Activated CD4-positive, alpha-beta T cell treated with anti-CD3 and anti-CD28 coated beads for 48 hours (primary cell): Measurements from ENCODE around the gene C19orf73.
A peak's percentile ranks its signal among the peaks of the same experiment; 100 is the strongest.

Experiments
- DNase-seq: peaks from one replicate; pipeline ENCODE4 v3.0.0-alpha.2; 2020

Gene C19orf73

GRCh38 chr19:49120868-49121267 lies 1.9 kb upstream of the C19orf73 start:
- no peak for DNase-seq

DNA sequence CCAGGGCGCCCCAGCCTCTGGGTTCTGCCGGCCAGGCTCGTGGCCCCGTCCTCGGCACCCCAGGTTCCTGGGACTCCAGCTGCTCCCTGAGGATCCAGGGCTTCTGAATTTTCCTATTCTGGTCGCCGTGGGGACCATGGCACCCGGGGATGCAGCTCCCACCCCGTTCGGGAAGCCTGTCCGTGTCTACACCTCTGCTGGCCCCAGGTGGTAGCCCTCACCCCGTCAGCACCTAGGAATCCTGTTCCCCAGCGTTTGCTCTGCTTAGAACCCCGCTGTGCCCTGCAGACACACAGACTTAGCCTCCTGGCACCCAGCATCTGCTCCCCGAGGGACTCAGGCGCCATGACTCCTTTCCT lies 1.4 kb upstream of the C19orf73 start:
- no peak for DNase-seq

- peak; percentile 34 for DNase-seq
These were observed 725 bp upstream of the C19orf73 start, which contains the start of gene PPFIA3 for GRCh38 chr19:49119411-49120324. Gene PPFIA3 (plus strand): TSS chr19:49119544. CDS start chr19:49127874, 8,330 bp downstream.

- no peak for DNase-seq
These were observed 1.0 kb downstream of the C19orf73 start for GRCh38 chr19:49117677-49118564.

DNA sequence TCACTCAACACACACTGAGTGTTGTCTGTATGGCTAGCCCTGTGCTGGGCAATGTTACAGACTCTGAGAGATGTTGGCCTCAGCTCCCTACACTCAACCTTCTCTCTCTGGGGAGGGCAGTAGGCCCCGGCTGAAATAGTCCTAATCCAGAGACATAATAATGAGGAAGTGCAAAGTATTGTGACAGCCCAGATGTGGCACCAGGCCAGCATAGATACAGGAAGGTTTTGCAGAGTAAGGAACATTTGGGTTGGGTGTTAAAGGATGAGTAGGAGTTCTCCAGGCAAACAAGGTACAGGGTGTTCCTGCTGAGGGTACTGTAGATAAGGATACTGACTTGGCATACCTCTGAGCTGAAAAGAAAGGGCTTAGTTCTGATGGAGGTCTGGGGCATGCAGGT lies 2.4 kb downstream of the C19orf73 start:
- no peak for DNase-seq

DNA sequence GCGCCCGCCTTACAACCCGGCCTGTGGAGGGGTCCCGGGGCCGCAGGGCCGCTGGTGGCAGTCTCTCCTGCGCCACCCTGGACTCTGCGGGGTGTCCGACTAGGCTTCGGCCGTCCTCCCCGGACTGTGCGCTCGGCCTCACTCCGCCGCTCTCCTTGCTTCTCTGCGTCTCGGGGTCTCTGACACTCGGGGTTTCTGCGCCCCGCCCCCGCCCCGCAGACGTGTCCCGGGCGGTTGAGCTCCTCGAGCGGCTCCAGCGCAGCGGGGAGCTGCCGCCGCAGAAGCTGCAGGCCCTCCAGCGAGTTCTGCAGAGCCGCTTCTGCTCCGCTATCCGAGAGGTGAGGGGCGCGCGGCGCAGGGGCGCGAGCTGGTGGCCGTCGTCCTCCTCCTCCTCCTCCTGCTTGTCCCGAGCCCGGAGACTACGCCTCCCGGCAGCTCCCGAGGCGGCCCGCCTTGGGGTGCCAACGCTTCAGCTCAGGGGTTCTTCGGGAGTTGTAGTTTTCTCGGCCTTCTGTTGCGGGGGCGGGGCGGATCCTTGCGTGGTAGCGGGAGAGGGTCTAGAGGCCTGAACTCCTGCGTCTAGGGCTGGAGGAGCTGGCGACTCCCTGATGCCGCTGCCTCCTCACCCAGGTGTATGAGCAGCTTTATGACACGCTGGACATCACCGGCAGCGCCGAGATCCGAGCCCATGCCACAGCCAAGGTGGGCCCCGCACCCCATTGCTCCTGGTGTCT lies 4.1 kb downstream of the C19orf73 start:
- DNase-seq = peak; percentile 75

GRCh38 chr19:49113762-49114629 lies 4.9 kb downstream of the C19orf73 start, which contains the start of gene LIN7B:
Gene LIN7B (plus strand): TSS chr19:49114370. CDS start chr19:49114405, 35 bp downstream.
- peak; percentile 76 for DNase-seq

DNA sequence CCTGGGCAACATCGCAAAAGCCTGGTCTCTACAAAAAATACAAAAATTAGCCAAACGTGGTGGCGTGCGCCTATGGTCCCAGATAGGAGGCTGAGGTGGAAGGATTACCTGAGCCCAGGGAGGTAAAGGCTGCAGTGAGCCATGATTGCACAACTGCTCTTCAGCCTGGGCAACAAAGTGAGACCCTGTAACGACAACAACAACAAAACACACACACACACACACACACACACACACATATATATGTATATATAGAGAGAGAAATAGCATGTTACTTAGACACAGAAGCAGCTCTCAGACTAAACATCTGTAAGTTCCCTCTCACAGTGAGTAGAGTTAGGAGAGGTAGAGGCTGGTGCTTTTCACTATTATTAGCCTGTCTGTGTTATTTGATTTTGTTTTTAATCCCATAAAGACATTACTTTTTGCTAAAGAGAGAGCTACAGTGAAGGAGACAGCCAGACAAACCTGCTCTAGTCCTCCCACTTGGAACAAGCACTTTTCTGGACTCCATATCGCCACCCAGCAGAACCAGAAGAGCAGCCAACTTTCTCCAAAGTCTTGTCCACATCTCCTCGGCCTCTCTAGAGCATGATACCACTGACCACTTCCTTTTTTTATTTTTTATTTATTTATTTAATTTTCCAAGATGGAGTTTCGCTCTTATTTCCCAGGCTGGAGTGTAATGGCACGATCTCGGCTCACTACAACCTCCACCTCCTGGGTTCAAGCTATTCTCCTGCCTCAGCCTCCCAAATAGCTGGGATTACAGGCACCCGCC lies 7.5 kb downstream of the C19orf73 start:
- DNase-seq = no peak

DNA sequence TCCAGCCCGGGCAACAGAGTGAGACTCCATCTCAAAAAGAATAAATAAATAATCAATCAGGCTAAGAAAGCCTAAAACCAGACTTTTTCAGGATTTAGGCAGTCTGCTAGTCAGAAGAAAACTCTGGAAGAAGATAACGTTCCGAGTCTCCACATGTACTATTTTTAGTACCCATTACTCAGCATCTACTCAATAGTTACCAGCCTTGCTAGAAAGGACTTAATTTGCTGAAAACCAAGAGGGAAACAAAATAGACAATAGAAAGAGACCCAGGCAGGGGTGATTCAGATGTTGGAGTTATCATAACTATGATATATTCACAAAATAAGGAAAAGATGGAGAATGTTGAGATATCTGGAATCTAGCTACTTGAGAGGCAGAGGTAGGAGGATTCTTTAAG lies 8.4 kb downstream of the C19orf73 start:
- DNase-seq = no peak

DNA sequence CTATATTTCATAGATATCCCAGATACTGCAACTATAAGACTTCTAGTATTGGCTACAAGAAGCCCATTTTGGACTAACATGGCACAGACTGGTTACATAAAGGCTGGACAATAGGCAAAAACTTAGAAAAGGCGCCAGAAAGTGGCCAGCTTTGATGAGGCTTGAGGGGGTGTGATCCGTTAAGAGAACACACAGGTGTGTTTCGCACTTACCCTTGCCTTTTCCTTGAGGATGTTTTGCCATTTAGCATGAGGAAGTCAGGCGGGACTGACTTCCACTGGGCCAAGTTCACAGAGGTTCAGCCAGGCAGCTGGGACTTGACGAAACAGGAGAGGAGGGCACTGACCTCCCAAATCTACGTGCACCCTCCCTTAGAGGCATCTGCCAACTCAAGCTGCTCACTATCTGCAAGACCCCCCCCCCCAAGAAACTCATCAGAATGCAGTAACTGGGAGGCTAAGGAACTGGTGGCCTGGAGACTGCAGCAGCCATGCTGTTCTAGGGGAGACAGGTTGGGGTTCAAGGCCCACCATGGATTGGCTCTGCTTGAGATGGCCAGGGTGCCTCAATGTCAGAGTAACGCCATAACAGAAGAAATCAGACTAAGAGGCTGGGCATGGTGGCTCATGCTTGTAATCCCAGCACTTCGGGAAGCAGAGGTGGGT lies 9.2 kb downstream of the C19orf73 start:
- DNase-seq = no peak

- DNase-seq = no peak
These were observed 9.9 kb downstream of the C19orf73 start for GRCh38 chr19:49109051-49109450.

DNA sequence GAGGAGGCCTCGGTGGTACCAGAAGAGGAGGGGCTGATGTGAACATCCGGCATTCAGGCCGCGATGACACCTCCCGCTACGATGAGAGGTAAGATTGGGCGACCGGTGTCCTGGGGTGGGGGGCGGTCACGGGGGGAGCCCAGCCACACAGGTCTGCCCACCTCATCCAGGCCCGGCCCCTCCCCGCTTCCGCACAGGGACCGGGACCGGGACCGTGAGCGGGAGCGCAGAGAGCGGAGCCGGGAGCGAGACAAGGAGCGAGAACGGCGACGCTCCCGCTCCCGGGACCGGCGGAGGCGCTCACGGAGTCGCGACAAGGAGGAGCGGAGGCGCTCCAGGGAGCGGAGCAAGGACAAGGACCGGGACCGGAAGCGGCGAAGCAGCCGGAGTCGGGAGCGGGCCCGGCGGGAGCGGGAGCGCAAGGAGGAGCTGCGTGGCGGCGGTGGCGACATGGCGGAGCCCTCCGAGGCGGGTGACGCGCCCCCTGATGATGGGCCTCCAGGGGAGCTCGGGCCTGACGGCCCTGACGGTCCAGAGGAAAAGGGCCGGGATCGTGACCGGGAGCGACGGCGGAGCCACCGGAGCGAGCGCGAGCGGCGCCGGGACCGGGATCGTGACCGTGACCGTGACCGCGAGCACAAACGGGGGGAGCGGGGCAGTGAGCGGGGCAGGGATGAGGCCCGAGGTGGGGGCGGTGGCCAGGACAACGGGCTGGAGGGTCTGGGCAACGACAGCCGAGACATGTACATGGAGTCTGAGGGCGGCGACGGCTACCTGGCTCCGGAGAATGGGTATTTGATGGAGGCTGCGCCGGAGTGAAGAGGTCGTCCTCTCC lies 11.1 kb downstream of the C19orf73 start:
- no peak for DNase-seq

DNA sequence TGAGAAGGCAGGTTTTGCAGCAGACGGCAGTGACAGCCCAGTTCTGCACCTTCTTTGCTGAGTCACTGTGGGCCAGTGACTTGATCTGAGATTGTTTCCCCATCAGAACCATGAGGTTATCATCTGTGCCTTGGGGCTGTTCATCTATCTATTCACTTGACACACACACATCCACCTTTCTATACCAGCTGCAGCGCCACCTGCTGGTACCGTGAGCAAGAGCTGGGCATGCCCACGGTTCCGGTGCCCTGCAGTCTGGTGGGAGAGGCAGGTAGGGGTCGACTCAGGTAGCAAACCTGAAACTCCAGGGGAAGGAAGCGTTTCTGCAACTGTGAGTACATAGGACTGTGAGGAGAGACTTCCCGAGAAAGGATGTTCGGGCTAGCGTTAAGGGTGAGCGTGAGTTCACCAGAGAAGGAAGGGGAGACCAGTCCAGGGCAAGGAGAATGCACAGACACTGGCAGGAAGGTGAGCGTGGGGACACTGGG lies 12.3 kb downstream of the C19orf73 start:
- peak; percentile 81 for DNase-seq

DNA sequence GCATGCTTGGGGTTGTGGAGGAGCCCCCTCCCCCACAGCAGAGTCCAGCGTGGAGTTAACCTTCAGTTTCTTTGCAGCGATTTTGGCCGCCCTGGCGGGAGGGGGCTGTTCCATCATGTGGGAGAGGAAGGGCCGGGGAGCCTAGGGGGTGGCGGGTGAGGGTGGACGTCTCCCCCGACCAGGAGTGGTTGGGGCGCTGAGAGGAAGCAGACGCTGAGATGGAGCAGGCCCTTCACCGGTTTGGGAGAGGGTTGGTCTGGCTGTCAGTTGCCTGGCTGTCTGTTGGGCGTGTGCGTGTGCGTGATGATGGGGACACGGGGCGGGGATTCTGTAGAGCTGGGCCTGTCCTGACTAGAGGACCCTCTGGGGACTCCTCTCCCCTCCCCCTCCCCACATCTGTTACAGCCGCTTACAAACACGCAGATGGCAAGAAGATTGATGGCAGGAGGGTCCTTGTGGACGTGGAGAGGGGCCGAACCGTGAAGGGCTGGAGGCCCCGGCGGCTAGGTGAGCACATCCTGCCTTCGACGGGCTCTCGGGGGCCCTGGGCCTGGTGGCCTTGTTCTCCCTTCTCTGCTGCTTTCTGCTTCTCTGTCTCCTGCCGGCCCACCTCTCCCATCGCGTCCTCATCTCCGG lies 14.6 kb downstream of the C19orf73 start:
- DNase-seq = no peak

DNA sequence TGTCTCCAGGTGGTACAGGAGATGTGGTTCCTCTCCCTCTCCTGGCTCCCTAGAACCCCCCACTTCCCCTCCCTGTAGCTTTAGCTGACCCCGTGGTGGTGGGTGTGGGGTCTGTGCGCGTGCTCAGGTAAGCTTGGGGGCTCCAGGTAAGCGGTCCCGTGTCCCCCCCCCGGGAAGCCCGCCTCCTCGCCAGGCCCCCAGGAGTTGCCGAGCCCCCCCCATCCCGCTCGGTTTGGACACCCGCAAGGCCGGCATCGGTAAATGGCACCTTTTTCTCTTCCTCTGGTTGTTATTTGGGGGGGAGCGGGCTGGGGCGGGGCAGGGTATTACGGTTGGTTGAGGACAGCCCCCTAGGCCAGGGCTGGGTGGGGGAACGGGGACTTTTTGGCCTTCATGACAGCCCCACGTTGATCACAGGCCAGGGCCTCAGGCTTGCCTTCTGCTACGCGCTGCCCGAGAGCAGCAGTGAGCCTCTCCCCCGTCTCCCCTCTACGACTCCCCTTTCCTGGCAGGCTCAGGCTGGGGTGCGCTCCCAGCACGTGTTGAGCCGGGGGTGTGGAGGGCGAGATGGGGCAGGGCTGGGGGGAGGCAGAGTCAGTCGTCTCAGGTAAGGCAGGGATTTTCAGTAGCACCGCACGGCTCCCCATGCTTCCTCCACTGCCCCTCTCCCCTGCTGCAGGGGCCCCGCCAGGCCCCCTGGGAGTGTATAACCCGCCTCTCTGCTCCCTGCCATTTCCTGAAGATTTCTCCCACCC lies 15.4 kb downstream of the C19orf73 start:
- DNase-seq = no peak

GRCh38 chr19:49102303-49102702 lies 16.6 kb downstream of the C19orf73 start:
- DNase-seq = no peak

GRCh38 chr19:49101160-49101559 lies 17.8 kb downstream of the C19orf73 start:
- no peak for DNase-seq

GRCh38 chr19:49098795-49099194 lies 20.1 kb downstream of the C19orf73 start:
- no peak for DNase-seq
